HG02943 (cell line): Measurements from ENCODE around the gene RBBP4.

Source experiments
- ATAC-seq: cut with Tn5 transposase; IDR thresholded peaks from one replicate; pipeline ENCODE4 v1.9.1; 2021; ENCODE audit warnings: mild to moderate bottlenecking, low read depth, moderate library complexity; ENCODE audit not compliant: unreplicated experiment

RBBP4 gene

GRCh38 chr1:32716312-32717148 is 65.5 kb downstream of the RBBP4 start:
- ATAC-seq: no peak

GRCh38 chr1:32717503-32717902 is 66.5 kb downstream of the RBBP4 start:
- ATAC-seq: no peak

- ATAC-seq: no peak
Measured at GRCh38 chr1:32718036-32718435, 67.0 kb downstream of the RBBP4 start.

GRCh38 chr1:32718527-32718926 is 67.5 kb downstream of the RBBP4 start:
- no peak for ATAC-seq

GRCh38 chr1:32719681-32720275 is 68.8 kb downstream of the RBBP4 start:
- no peak for ATAC-seq

- ATAC-seq: no peak
Measured at GRCh38 chr1:32724678-32725614, 73.9 kb downstream of the RBBP4 start.

- no peak for ATAC-seq
Measured at GRCh38 chr1:32725615-32725982, 74.6 kb downstream of the RBBP4 start.

- no peak for ATAC-seq
Measured at GRCh38 chr1:32727876-32728275, 76.9 kb downstream of the RBBP4 start.

GRCh38 chr1:32728413-32729077 is 77.5 kb downstream of the RBBP4 start:
- no peak for ATAC-seq

GRCh38 chr1:32729254-32730046 is 78.4 kb downstream of the RBBP4 start:
- no peak for ATAC-seq

- ATAC-seq: no peak
Measured at GRCh38 chr1:32733582-32734321, 82.7 kb downstream of the RBBP4 start.
